DMS79 treated with DMSO at 0.1 percent for 48 hours (cell line): ENCODE measurements around the gene ZNF469.

Experiments
- DNase-seq: peaks from one replicate; lab custom pipeline; 2025; lab: John Stamatoyannopoulos, UW

Gene ZNF469

GRCh38 chr16:88378836-88379693 is 3.7 kb upstream of the ZNF469 start:
- DNase-seq, result no peak

- DNase-seq, result no peak
Measured at GRCh38 chr16:88379694-88380040, 3.1 kb upstream of the ZNF469 start.

- DNase-seq, result no peak
Measured at GRCh38 chr16:88380099-88380498, 2.7 kb upstream of the ZNF469 start.

GRCh38 chr16:88380619-88381018 is 2.1 kb upstream of the ZNF469 start:
- no peak for DNase-seq

GRCh38 chr16:88381820-88382451 is 823 bp upstream of the ZNF469 start:
- no peak for DNase-seq

- DNase-seq, result no peak
Measured at GRCh38 chr16:88383401-88384221, 852 bp downstream of the ZNF469 start.

GRCh38 chr16:88384222-88385111 is 1.7 kb downstream of the ZNF469 start:
- DNase-seq, result no peak

GRCh38 chr16:88385112-88385594 is 2.4 kb downstream of the ZNF469 start:
- no peak for DNase-seq

GRCh38 chr16:88385831-88386815 is 3.4 kb downstream of the ZNF469 start:
- DNase-seq, result no peak

- DNase-seq, result no peak
Measured at GRCh38 chr16:88387180-88387765, 4.5 kb downstream of the ZNF469 start.

GRCh38 chr16:88387941-88388627 is 5.3 kb downstream of the ZNF469 start:
- DNase-seq, result no peak

- no peak for DNase-seq
Measured at GRCh38 chr16:88389191-88389590, 6.4 kb downstream of the ZNF469 start.

GRCh38 chr16:88389621-88390160 is 6.9 kb downstream of the ZNF469 start:
- DNase-seq, result no peak

- DNase-seq, result no peak
Measured at GRCh38 chr16:88390265-88390664, 7.5 kb downstream of the ZNF469 start.

GRCh38 chr16:88390735-88391134 is 8.0 kb downstream of the ZNF469 start:
- no peak for DNase-seq

- no peak for DNase-seq
Measured at GRCh38 chr16:88391144-88391850, 8.5 kb downstream of the ZNF469 start.

- no peak for DNase-seq
Measured at GRCh38 chr16:88392111-88392510, 9.4 kb downstream of the ZNF469 start.

- no peak for DNase-seq
Measured at GRCh38 chr16:88392616-88393015, 9.9 kb downstream of the ZNF469 start.
